HepG2 (cell line): Measurements from ENCODE around the gene PPM1H. TPM values are rescaled to one million over a fixed set of nuclear protein-coding genes. Genes with fewer than 3 reads are reported as not detected.

Experiments
- ATF7 ChIP-seq, 2 experiments: fragments of 450-650 bp in 1 of 2; sonication (generic) in 1 of 2; formaldehyde crosslinking in 1 of 2; IDR thresholded peaks; 2 replicates each; pipeline versions ENCODE4 v1.4.0 to v1.6.1; 2016 to 2020; ENCODE audit warnings: antibody characterized with exemption in 1 of 2, mild to moderate bottlenecking in 1 of 2, missing genetic modification reagents in 1 of 2
- CCDC6 ChIP-seq: sonication (generic); formaldehyde crosslinking; IDR thresholded peaks from 2 replicates; pipeline ENCODE4 v1.8.1; 2022; ENCODE audit warnings: mild to moderate bottlenecking, missing genetic modification reagents, moderate library complexity
- GMEB2 ChIP-seq: IDR thresholded peaks from 2 replicates; pipeline ENCODE4 v1.6.1; 2016; ENCODE audit warnings: missing biosample characterization, missing genetic modification reagents, low read depth
- KDM6A ChIP-seq: IDR thresholded peaks from 2 replicates; pipeline ENCODE4 v1.6.1; 2016; ENCODE audit warnings: low read depth
- MYPOP ChIP-seq: sonication (generic); formaldehyde crosslinking; IDR thresholded peaks from 2 replicates; pipeline ENCODE4 v1.8.1; 2023; ENCODE audit warnings: mild to moderate bottlenecking, moderate library complexity, missing genetic modification reagents
- SP1 ChIP-seq, 2 experiments: fragments of 450-650 bp in 1 of 2; sonication (generic) in 1 of 2; formaldehyde crosslinking in 1 of 2; IDR thresholded peaks; 2 replicates each; pipeline versions ENCODE4 v1.4.0 to v1.6.1; 2016 to 2020; ENCODE audit warnings: missing genetic modification reagents in 1 of 2
- TP53 ChIP-seq: sonication (generic); formaldehyde crosslinking; conservative IDR thresholded peaks from 2 replicates; pipeline ENCODE4 v1.4.0; 2020; ENCODE audit warnings: missing genetic modification reagents
- TSC22D2 ChIP-seq: sonication (generic); formaldehyde crosslinking; IDR thresholded peaks from 2 replicates; pipeline ENCODE4 v1.5.1; 2020; ENCODE audit warnings: missing genetic modification reagents, mild to moderate bottlenecking, borderline replicate concordance
- XRCC5 ChIP-seq: fragments of 200-400 bp; formaldehyde crosslinking; optimal IDR thresholded peaks from 2 replicates; pipeline ENCODE3; 2017; ENCODE audit warnings: mild to moderate bottlenecking, low read length
- ZKSCAN5 ChIP-seq: sonication (generic); formaldehyde crosslinking; IDR thresholded peaks from 2 replicates; pipeline ENCODE4 v1.5.1; 2020; ENCODE audit warnings: mild to moderate bottlenecking, missing genetic modification reagents
- ZMYM2 ChIP-seq: sonication (generic); formaldehyde crosslinking; IDR thresholded peaks from 2 replicates; pipeline ENCODE4 v1.8.0; 2022; ENCODE audit warnings: mild to moderate bottlenecking, missing genetic modification reagents
- ZNF629 ChIP-seq: sonication (generic); formaldehyde crosslinking; conservative IDR thresholded peaks from 2 replicates; pipeline ENCODE4 v1.5.0; 2020; ENCODE audit warnings: missing genetic modification reagents
- ZNF776 ChIP-seq: sonication (generic); formaldehyde crosslinking; IDR thresholded peaks from 2 replicates; pipeline ENCODE4 v1.4.0; 2020; ENCODE audit warnings: mild to moderate bottlenecking, missing genetic modification reagents
- ZNF777 ChIP-seq: sonication (generic); formaldehyde crosslinking; IDR thresholded peaks from 2 replicates; pipeline ENCODE4 v1.4.0; 2020; ENCODE audit warnings: missing genetic modification reagents
- polyA plus RNA-seq, 8 experiments: library from polyadenylated mRNA; depleted of rRNA in 3 of 8; stranded (reverse) in 7 of 8; unstranded in 1 of 8; fragments of >200 nt; fragmentation: Illumina TruSeq in 4 of 8; extraction: Trizol in 4 of 8; gene quantifications; 2 replicates each; pipeline versions ENCODE4 v1.2.1 to v1.2.3, GENCODE V29; 2011 to 2016; ENCODE audit warnings: low read depth in 4 of 8, missing spikeins in 1 of 8, mixed read lengths in 1 of 8; ENCODE audit not compliant: insufficient read depth in 1 of 8
- total RNA-seq, 5 experiments: library from RNA; depleted of rRNA; stranded (reverse); fragments of >200 nt; fragmentation: Illumina TruSeq; extraction: Trizol; gene quantifications; 2 replicates each; pipeline ENCODE4 v1.2.3, GENCODE V29; 2016; ENCODE audit warnings: low read depth in 1 of 5
- TF ChIP-seq, protein P1 (sequence below): sonication (generic); formaldehyde crosslinking; IDR thresholded peaks from 2 replicates; pipeline ENCODE4 v1.4.0; 2020; ENCODE audit warnings: missing genetic modification reagents, borderline replicate concordance
- TF ChIP-seq, protein P2 (sequence below): sonication (generic); formaldehyde crosslinking; IDR thresholded peaks from 2 replicates; pipeline ENCODE4 v1.5.1; 2020; ENCODE audit warnings: missing genetic modification reagents, mild to moderate bottlenecking, borderline replicate concordance
- TF ChIP-seq, protein P3 (sequence below): sonication (generic); formaldehyde crosslinking; IDR thresholded peaks from 2 replicates; pipeline ENCODE4 v1.9.0; 2022; ENCODE audit warnings: low read depth, missing genetic modification reagents

PPM1H gene
- total and polyA plus RNA-seq, 2 of the 13 experiments (the other 11 are each of a cell fraction or from before 2014, with no cell fraction given), result 29.1 to 38.1 TPM

- TF ChIP-seq, protein P1, sequence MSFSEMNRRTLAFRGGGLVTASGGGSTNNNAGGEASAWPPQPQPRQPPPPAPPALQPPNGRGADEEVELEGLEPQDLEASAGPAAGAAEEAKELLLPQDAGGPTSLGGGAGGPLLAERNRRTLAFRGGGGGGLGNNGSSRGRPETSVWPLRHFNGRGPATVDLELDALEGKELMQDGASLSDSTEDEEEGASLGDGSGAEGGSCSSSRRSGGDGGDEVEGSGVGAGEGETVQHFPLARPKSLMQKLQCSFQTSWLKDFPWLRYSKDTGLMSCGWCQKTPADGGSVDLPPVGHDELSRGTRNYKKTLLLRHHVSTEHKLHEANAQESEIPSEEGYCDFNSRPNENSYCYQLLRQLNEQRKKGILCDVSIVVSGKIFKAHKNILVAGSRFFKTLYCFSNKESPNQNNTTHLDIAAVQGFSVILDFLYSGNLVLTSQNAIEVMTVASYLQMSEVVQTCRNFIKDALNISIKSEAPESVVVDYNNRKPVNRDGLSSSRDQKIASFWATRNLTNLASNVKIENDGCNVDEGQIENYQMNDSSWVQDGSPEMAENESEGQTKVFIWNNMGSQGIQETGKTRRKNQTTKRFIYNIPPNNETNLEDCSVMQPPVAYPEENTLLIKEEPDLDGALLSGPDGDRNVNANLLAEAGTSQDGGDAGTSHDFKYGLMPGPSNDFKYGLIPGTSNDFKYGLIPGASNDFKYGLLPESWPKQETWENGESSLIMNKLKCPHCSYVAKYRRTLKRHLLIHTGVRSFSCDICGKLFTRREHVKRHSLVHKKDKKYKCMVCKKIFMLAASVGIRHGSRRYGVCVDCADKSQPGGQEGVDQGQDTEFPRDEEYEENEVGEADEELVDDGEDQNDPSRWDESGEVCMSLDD (CRISPR knock-in tag), result no peak
- TF ChIP-seq ATF7 (IDR thresholded peaks at IDR 0.05), result peak; percentile 51
- TF ChIP-seq ATF7 (CRISPR knock-in tag; IDR thresholded peaks at IDR 0.05), result no peak
- TF ChIP-seq GMEB2 (CRISPR knock-in tag), result no peak
- no peak for TF ChIP-seq SP1 (IDR thresholded peaks at IDR 0.05)
- TF ChIP-seq SP1 (CRISPR knock-in tag; IDR thresholded peaks at IDR 0.05), result 0 out of 2 replicates have a peak, but pooled peaks have one; percentile 26
- no peak for TF ChIP-seq ZKSCAN5 (CRISPR knock-in tag)
- TF ChIP-seq, protein P2, sequence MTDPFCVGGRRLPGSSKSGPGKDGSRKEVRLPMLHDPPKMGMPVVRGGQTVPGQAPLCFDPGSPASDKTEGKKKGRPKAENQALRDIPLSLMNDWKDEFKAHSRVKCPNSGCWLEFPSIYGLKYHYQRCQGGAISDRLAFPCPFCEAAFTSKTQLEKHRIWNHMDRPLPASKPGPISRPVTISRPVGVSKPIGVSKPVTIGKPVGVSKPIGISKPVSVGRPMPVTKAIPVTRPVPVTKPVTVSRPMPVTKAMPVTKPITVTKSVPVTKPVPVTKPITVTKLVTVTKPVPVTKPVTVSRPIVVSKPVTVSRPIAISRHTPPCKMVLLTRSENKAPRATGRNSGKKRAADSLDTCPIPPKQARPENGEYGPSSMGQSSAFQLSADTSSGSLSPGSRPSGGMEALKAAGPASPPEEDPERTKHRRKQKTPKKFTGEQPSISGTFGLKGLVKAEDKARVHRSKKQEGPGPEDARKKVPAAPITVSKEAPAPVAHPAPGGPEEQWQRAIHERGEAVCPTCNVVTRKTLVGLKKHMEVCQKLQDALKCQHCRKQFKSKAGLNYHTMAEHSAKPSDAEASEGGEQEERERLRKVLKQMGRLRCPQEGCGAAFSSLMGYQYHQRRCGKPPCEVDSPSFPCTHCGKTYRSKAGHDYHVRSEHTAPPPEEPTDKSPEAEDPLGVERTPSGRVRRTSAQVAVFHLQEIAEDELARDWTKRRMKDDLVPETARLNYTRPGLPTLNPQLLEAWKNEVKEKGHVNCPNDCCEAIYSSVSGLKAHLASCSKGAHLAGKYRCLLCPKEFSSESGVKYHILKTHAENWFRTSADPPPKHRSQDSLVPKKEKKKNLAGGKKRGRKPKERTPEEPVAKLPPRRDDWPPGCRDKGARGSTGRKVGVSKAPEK (CRISPR knock-in tag), result no peak
- no peak for TF ChIP-seq ZMYM2 (CRISPR knock-in tag)
- TF ChIP-seq ZNF777, result no peak
- no peak for TF ChIP-seq TP53
- TF ChIP-seq, protein P3, sequence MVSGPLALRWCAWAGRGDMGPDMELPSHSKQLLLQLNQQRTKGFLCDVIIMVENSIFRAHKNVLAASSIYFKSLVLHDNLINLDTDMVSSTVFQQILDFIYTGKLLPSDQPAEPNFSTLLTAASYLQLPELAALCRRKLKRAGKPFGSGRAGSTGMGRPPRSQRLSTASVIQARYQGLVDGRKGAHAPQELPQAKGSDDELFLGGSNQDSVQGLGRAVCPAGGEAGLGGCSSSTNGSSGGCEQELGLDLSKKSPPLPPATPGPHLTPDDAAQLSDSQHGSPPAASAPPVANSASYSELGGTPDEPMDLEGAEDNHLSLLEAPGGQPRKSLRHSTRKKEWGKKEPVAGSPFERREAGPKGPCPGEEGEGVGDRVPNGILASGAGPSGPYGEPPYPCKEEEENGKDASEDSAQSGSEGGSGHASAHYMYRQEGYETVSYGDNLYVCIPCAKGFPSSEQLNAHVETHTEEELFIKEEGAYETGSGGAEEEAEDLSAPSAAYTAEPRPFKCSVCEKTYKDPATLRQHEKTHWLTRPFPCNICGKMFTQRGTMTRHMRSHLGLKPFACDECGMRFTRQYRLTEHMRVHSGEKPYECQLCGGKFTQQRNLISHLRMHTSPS, result no peak
- no peak for TF ChIP-seq TSC22D2
- no peak for TF ChIP-seq MYPOP (CRISPR knock-in tag)
- no peak for TF ChIP-seq ZNF629 (CRISPR knock-in tag)
- TF ChIP-seq KDM6A (CRISPR knock-in tag), result no peak
- TF ChIP-seq ZNF776 (CRISPR knock-in tag), result no peak
- TF ChIP-seq CCDC6 (CRISPR knock-in tag), result no peak
- no peak for TF ChIP-seq XRCC5
Measured at GRCh38 chr12:62891805-62892549, 43.0 kb downstream of the PPM1H start (continued).
